HFF-Myc (cell line): ENCODE measurements around the gene CUEDC1.

ENCODE experiments used
- DNase-seq: peaks from one replicate; pipeline ENCODE4 v3.0.0-alpha.2; 2011; ENCODE audit warnings: low read depth; ENCODE audit errors: extremely low read depth
- H3K4me3 ChIP-seq: replicated peaks from 2 replicates; pipeline ENCODE4 v1.5.1; 2011; ENCODE audit warnings: low read depth, mild to moderate bottlenecking, control low read depth, low read length
- CTCF ChIP-seq: IDR thresholded peaks from 2 replicates; pipeline ENCODE4 v1.5.1; 2012; ENCODE audit warnings: mild to moderate bottlenecking, low read depth, low read length, control low read depth; ENCODE audit errors: missing control alignments

The CUEDC1 gene

GRCh38 chr17:57999010-57999495, 43.8 kb upstream of the CUEDC1 start:
- no peak overlapping the region for H3K4me3 ChIP-seq
- no peak for TF ChIP-seq CTCF

GRCh38 chr17:57997085-57997809, 42.0 kb upstream of the CUEDC1 start:
- no peak overlapping the region for H3K4me3 ChIP-seq
- no peak for DNase-seq
- TF ChIP-seq CTCF = no peak

More at GRCh38 chr17:57999010-57999495, 43.8 kb upstream of the CUEDC1 start:
- DNase-seq = no peak

DNA sequence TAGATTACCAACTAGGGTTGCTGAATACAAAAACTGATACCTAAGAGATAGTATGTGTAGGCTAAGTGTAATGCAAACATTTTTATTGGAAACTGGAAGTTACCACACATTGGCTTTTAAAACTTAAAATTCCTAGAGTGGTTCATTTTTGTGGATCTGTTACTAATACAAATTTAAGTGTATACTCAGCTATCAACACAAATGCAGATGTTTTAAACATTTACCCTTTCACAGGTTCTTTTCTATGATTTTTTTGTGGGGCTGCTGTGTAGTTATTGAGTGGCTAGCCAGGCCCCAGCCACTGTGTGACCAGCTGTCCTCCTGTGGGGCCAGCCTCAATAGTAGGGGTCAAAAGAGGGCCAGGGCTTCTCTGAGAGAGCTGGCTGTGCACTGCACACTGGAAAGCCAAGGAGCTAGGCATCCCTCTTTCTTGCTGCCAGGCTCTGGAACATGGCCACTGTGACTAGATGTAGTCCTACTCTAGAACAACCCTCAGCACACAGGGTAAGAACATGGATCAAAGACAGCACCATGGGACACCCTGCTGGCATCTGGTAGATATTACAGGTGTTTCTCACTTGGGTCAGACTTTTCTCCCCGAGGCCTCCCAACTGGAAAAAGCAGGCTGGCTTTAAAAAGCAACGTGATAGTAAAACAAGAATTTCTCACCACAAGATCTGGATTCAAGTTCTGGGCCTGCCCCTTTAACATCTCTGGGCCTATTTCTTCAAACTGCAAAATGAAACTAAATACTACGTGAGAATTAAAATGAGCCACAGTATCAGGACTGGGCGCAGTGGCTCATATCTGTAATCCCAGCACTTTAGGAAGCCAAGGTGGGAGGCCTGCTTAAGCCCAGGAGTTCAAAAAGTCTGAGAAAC, 40.1 kb upstream of the CUEDC1 start:
- H3K4me3 ChIP-seq = no peak overlapping the region
- peak; percentile 51 for TF ChIP-seq CTCF
- DNase-seq = peak; percentile 74

- no peak overlapping the region for H3K4me3 ChIP-seq
- no peak for DNase-seq
- TF ChIP-seq CTCF = no peak
These were observed 39.2 kb upstream of the CUEDC1 start for GRCh38 chr17:57994436-57994835.

GRCh38 chr17:57993471-57994365, 38.5 kb upstream of the CUEDC1 start:
- TF ChIP-seq CTCF = no peak
- H3K4me3 ChIP-seq = no peak overlapping the region
- no peak for DNase-seq

DNA sequence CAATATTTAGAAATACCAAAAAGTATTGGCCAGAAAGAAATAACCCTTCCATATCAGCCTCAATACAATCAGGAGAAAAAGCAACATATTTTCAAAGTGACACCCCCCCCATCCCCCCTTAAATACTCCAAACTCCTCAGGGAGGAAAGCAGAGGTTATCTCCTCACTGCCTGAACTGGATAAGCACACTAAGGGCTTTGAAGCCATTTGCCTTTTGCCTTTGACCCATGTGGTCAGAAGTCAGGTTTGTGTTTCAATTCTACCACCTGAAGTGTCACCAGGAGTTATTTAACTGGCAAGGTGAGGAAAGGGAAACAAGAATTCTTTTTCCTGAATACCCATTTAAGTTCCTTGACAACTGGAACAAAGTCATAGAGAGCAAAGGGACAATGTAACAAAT, 36.3 kb upstream of the CUEDC1 start:
- no peak for TF ChIP-seq CTCF
- no peak overlapping the region for H3K4me3 ChIP-seq
- no peak for DNase-seq
